Measurements from ENCODE around the gene HGFAC.
"Not testable (repeated sequence)": the region's sequence is repeated elsewhere in the genome, so short reads cannot be mapped to it uniquely, and the experiment has no call there.

HGFAC gene

GRCh38 chr4:3441501-3442459 lies at the start of gene HGFAC:
TSS of gene HGFAC (plus strand) at chr4:3441968. CDS start at chr4:3442002, 34 bp downstream.
- DNase-seq = no peak

- DNase-seq = no peak
These were observed 49.4 kb upstream of the HGFAC start for GRCh38 chr4:3392321-3392720.

DNA sequence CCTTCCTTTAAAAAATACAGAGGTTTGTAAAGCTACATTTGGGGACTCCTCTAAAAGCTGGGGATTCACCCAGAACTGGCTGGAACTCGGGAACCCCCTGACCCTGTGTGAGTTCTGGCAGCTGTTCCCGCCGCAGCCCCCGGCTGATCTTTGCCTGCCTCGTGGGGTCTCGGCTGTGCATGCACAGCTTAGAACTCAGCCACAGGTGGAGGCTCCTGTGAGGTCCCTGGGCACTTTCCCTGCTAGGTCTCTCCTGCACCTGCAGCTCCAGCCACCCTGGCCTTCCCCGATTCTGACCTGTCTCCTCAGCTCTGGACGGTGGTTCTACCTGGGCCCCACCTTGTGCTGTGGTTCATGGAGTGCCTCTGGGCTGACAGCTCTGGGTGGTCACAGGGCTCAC lies 48.6 kb upstream of the HGFAC start:
- DNase-seq = no peak

DNA sequence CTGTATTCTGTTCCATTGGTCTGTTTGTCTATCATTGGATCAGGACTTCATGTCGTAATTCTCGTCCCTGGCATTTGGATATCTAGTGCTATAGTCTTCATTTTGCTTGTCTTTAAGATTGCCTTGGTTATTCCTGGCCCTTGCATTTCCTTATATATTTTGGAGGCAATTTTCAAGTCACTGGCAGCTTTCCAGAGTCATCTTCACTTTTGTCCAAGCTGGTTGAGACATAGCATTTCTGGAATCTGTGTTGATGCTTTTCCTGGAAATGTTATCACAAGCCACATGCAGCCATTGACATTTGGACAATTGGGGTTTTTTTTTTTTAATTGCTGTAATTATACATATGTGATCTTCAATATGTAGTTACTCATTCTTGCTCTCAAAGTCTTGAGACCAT lies 45.2 kb upstream of the HGFAC start:
- DNase-seq = no peak

GRCh38 chr4:3397128-3397527 lies 44.6 kb upstream of the HGFAC start:
- no peak for DNase-seq

DNA sequence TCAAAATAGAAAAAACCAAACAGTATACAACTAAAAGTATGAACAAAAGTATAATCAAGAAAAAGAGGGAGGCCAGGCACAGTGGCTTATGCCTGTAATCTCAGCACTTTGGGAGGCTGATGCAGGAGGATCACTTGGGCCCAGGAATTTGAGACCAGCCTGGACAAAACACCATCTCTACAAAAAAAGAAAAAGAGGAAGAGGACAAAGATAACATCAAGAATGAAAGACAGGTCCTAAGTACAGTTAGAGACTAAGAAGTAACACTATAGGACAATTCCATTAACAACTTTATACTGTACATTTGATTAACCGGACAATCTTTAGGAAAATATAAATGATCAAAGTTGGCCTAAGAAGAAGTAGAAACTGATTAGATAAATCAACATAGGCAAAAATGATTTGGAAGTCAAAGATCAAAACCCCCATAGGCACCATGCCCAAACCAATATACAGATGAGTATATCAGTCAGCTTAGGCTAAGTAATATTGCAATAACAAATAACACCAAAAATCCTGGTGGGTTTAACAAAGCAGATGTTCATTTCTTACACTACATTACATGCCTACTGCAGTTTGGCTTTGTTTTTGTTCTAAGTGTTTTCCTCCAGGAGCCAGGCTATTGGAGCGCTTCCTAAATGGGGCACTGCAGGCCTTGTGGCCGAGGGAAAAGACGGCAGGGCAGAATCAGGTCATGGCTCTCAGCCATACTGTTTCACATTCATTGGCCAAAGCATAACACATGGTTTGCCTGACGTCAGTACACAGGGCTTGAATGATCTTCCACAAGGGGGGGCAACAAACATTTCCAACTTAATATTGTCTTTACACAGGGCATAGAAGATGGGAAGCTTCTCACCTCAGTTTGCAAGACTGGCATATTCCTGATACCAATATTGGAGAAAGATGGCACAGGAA lies 42.2 kb upstream of the HGFAC start:
- peak; percentile 16 for DNase-seq

DNA sequence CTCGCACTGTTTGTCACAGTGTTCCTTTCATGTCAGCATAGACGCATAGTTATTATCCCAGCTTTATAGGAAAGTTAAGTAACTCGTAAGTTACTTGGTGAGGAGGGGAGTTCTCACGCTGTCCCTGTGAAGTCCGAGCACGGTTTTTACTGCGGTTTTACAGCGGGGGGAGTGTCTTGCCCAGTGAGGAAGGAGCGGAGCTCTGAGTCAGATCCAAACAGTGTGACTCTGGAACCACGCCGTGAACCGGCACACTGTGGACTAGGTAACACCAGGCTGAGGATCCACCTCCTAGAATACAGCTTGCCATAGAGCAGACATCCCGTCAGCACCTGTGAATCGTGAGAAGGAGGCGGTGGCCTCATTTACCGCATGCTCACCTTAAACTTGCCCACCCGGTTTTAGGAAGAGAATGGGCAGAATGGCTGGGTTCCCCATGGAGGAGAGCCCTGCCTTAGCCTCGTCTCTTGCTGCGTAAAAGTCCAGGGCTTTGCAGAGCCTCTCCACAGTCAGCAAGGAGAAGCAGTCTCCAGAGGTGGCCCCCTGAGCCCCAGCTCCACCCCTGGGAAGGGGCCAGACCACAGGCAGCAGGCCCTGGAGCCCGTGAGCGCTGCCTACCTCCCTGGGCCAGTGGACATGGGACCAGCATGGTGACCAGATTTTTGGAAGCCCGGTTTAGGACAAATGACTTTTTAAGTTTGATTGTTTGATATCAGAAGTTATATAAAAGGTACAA lies 40.2 kb upstream of the HGFAC start:
- no peak for DNase-seq

DNA sequence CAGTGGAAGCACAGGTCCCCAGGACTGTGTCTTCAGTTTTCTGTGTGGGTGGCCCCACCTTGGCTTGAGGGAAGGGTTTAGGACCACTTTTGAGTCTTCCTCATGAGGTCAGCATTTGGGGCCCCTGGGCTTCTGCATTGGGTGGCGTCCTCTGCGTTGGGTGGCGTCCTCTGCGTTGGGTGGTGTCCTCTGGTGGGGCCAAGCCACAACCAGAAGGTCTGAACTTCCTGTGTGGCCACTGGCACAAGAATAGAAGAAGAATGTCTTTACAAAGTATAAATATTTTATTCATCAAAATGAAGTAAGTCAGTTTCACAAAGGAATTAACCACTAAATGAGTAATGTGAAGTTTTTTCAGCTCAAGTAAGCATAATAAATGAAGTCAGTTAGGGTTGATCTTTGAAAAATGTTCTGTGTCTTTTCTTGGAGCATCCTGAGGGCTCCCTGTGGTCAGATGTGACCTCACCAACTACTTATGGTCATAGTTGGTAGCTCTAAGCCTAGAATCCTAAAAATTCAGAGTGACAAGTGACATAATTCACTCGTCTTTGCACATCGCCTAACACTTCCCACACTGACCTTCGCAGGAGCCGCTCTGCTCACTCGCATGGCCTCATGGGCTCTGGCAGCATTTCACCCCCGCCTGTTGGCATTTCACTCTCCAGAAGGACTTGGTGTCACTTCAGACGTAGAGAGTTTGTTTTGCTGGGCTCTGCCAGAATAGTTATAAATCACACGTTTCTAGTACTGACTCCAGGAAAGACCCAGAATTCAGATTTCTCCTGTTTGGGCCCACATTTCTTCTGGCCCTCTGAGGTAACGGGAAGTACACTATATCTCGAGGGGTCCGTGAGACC lies 39.0 kb upstream of the HGFAC start:
- DNase-seq = no peak

GRCh38 chr4:3403348-3403906 lies 38.3 kb upstream of the HGFAC start:
- DNase-seq = no peak

GRCh38 chr4:3404546-3404945 lies 37.2 kb upstream of the HGFAC start:
- no peak for DNase-seq

DNA sequence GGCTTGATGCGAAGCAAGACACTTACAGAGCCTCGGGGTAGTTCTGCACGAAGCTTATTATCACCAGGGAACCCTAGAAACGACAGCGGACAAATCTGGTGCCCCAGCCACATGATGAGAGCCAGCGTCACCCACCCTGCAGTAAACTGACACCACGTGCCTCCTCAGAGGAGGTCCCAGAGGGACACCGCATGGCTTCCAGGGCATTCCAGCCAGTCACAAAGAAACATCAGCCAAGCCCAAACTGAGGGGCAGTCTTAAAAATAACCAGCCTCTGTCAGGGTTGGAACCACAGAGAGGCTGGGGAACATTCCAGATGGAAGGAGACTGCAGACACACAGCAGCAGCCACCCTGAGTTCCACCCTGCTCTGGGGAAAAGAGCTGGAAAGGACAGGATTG lies 36.6 kb upstream of the HGFAC start:
- no peak for DNase-seq

DNA sequence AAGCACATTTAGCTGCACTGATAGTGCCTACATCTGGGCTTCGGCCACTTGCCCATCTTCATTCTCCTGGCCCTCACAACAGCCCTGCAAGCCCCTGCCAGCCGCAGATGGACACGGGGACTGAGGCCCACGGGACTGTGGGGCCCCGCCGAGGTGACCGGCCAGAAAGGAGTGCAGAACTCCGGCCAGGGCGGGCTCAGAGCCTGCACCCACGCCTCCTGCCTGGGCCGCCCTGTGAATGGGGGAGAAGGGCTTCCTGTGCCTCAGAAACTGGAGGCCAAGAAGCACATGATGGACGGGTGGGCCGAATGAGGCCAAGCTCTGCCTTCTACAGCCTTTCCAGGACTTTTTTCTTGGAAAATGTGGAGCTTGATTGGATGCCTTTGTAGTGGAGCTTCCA lies 35.7 kb upstream of the HGFAC start:
- DNase-seq = no peak

DNA sequence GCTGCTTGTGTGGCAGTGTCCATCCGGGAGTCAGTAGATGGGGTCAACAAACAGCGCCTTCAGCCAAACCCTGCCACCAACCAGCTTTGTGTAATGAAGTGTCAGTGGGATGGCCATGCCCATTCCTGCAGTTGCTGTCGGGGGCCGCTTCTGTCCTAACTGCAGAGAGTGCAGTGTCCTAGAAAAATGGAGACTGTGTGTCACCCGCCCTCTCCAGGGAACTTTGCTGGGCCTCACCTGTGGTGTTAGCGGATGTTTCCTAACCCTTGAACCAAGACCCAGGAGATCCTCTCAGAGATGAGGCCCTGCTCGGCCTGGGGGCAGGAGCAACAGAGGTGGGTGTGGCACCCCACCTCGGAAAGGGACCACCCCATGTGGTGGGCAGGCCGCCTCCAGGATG lies 35.3 kb upstream of the HGFAC start:
- no peak for DNase-seq

DNA sequence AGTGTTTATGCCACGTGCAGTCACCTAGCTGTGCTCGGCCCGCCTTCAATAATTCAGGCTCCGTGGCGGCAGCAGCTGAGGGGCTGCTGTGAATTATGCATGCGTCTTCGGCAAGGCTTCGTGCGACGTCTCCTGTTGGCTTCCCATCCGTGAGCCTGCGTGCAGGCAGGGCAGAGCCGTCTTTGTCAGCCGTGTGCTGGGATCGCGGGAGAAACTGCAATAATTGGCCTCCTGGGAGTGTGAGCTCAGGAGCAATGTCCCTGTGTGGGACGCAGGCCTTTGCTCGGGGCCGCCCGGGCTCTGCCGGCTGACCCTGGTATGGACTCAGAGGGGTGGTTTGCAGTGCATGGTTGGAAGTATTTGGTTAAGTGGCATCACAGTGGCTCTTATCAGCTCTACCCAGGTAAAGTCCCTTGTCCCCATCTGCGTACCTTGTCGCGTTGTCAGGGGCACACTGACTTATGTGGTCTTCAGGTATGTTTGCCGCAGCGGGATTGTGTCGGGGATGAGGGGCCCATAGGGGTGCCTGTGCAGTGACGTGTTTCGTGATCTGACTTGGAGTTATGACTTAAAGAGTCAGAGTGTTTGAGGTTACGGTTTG lies 34.5 kb upstream of the HGFAC start:
- DNase-seq = no peak

GRCh38 chr4:3407930-3408792 lies 33.6 kb upstream of the HGFAC start:
- DNase-seq = no peak

DNA sequence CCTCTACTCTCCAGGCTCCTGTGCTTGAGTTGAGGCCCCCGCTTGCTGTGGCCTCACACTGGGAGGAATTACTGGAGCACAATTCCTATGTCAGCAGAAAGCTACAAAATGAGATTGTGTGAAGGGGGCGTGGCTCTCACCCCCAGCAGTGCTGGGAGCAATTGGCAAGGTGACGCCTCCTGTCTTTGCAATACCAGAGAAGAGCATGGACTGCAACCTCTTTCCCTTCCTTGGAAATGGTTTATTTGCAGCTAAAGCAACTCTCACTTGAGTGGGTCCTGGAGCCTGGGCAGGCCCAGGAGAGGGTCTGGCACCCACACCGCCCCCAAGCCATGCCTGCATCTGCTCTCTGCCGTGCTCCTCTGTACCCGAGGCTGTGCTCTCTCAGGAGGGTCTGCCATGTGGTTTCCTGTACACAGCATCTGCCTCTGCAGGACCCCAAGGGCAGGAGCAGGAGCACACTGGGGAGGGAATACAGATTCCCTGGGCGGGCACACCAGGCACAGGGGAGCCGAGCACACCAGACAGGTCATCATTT lies 32.9 kb upstream of the HGFAC start:
- no peak for DNase-seq

DNA sequence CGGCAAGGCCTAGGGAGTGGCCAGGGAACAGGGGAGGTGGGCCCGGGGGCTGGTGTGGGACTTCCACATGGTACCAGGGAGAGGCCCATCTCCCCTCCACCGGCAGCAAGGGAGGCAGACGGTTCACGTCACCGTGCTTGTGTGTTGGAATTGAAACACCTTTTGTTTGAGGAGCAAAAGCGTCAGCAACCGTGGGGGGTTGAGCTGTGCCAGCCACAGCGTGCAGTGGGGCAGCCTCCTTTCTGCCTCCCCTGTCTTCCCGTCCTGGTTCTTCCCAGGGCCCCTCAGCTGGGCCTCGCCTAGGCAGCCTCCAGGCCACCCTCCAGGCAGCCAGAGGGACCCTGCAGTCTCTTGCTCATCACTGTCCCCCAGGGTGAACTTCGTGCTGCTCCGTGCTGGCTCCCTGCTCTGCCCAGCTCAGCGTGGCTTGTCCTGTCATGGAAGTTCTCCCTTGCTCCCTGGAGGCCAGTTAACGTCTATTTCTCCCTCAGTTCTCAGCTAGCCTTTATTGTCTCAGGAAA lies 32.1 kb upstream of the HGFAC start:
- no peak for DNase-seq

DNA sequence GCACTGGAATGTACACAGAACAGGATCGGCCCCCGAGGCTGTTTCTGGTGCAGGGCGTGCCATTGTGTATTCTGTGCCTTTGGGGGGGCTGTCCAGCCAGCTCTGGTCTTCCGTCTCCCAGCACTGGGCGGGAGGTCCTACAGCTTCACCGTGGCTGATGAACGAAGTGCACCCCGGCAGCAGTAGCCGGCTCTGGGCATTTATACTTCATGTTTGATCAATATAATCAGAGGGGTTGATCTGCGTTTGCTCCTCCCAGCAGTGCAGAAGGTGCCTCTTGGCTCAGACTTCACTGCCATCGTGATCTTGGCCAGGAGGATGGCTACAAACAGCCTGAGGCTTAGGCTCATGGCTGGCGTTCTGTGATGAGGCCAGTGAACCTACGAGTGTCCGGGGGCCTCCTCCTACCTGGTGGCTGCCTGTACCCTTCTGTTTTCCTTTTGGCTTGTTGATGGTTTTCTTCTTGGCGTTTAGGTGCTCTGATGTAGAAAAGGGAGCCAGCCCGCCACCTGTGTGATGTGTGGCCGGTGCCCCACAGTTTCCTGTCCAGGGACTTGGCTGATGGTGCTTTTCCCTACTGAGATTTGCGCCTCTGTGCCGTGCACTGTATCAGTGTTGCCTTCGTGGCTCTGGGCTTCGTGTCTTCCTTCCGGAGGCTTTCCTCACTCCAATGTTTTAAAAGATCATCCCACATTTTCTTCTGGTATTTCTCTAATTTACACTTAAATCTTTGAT lies 31.2 kb upstream of the HGFAC start:
- no peak for DNase-seq

- not testable (repeated sequence) for DNase-seq
These were observed 30.6 kb upstream of the HGFAC start for GRCh38 chr4:3411190-3411589.
